GM19193 (cell line): ENCODE data around the gene CRY1.

Source experiments
- POLR2A ChIP-seq: IDR thresholded peaks from 4 replicates; pipeline ENCODE4 v1.6.1; 2011; ENCODE audit not compliant: insufficient read depth, insufficient read length; ENCODE audit errors: extremely low read depth

Gene CRY1

DNA sequence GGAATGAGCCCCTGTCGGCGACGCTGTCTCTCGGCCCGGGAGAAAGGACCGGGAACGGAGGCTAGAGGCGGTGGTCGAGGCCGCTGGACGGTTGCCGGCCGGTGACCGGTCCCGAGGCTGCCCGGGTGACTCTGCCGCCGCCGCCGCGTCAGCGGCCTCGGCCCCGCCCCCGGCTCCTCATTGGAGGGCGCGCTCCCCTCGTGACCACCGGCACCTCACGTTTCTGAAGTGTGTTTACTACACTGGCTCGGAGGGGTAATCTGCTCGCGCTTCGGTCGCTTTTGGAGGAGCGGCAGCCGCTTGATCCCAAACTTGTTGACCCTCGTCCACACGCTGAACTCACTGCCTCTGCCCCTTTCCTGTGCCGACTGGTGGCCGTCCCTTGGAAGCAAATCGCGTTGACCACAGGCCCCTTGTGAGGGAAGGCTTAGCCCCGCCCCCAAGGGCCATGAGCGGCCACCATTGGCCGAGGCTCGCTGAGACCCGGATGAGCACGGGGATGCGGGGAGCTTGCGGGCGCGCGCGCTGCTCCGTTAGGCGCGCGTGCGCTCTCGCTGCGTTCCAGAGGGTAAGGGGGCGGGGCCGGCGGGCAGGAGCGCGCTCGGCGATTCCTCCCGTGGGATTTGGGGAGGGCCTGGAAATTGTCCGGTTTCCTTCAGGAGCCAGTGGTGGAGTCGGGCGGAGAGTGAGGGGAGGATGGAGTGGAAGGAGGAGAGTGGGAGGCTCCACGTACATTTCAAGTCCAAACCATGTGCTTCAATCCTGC lies at the start of gene CRY1:
Gene CRY1, minus strand, starts transcription at position 133 of the 766 bp plus-strand sequence. CDS start 588 bp downstream, outside the sequence.
- no peak for TF ChIP-seq POLR2A

DNA sequence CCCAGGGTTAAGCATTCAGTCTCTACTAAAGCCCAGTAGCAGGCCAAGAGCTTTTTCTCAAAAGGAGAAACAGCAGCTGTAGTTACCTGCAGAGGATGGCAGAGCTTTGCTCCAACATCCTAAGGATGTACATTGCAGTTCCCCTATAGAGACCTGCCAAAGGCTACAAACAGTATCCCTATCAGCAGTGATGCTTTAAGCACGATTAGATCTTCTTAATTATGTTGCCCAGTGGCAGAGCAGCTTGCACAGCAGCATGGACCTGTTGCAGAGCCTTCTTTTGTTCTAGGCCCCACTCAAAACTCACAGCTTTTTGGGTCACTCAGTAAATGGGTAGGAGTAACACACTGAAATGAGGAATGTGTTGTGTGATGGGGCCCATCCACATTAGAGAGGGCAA lies 46.4 kb upstream of the CRY1 start:
- no peak for TF ChIP-seq POLR2A

DNA sequence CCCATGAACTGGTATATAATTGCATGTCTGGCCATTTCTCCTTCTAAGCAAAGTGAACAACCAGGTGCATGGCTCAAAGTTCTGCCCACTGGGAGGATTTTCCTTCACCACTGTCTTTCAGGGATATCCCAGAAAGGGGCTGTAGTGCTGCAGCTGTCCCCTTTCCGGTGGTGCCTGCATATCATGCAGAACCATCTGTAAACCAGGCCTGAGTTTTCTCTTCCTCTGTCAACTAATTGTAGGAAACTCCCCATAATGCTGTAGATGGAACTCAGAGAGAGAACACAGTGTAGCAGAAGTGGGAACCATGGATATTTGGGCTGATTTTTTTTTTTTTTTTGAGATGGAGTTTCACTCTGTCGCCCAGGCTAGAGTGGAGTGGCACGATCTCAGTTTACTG lies 45.6 kb upstream of the CRY1 start:
- TF ChIP-seq POLR2A: no peak

DNA sequence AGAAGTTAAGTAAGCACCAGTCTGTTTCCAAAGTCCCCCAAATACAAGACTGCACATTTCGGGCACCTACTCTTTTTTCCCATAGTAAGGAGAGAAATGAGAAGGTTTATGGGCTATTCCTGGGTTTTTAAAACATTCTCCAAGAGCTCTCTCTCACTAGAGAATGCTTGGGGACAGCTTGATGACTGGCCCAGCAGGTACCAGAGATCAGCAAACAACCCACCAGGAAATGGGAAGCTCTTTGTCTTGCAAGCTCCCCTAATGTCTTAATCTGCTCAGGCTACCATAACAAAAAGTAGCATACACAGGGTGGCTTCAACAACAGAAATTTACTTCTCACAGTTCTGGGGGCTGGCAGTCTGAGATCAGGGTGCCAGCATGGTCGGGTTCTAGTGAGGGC lies 41.8 kb upstream of the CRY1 start:
- TF ChIP-seq POLR2A: no peak

- no peak for TF ChIP-seq POLR2A
Observed at GRCh38 chr12:107134558-107134957, 41.2 kb upstream of the CRY1 start.

DNA sequence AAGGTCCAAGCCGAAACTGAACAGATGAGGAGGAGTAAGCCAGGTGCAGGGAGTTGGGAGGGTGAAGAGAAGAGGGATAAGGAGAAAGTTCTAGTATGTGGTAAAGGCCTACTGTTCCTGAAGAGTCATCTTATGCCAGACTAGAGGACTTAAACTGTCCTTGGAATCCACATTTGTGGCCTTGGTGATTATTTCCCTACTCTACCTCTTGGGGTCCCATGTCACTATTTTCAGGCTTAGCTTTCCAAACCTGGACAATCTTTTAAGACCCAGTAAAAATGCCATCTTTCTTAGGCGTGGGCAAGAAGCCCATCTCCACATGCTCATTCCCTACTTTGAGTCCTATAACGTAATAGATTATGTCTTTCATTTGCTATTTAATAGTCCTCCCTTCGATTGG lies 40.1 kb upstream of the CRY1 start:
- TF ChIP-seq POLR2A: no peak

DNA sequence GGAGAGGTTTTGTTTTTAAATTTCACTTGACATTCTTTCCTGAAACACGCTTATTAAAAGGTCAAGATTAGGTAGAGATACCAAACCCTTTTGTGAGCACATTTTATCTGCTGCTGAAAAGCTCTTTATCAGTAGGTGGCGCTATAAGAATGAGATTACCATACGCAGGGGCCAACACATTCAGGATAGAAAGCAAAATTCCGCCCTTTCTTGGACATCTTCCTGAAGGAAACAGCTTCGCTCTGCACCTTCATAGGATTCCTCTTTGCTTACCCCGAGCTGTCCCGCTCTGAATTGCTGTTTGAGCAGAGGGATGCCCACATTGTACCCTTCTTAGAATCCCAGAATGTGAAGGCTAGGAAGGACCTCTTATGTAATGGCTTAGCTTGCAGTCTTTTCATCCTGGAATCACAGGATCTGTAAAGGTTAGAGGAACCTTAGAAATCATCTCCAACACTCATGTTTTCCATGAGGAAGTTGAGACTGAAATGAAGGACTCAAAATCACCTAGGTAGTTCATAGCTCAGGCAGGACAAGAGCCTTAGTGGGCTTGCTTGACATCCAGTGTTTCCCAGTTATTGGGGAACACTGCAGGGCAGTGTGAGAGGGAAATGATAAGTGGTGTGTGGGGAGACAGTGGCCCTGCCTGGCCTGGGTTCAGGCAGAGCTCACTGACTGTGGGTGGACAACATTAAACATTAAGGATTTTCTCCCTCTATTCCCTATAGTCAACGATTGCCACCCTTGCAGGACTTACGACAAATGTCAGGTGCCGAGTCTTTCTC lies 38.7 kb upstream of the CRY1 start:
- no peak for TF ChIP-seq POLR2A

GRCh38 chr12:107130830-107131611 lies 37.7 kb upstream of the CRY1 start:
- TF ChIP-seq POLR2A: no peak

DNA sequence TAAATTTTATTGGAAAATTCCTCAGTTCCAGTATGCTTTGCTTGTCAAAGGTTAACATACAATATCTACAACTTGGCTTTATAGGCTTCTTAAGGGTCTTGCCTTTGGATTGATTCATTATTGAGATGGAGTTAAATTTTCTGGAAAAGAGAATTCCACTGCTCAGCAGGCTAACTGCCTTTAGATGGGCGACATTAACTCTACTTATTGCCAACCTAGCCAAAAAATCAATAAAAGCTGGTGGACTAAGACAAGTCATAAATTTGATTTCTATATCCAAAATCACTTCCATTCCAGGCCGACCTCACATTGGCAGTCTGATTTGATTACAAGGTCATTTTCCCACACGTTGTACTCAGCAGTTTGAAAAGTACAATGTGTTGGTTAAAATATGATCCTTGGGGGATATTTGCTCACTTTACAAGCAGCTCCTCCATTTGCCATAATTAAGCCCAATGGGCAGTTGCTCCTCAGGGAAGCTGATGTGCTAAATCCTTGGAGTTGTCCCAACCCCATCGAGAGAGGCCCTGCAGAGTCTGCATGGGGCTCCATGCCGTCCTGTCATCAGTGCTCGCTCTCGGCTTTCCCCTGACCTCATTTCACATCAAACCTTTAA lies 36.1 kb upstream of the CRY1 start:
- no peak for TF ChIP-seq POLR2A

- no peak for TF ChIP-seq POLR2A
Observed at GRCh38 chr12:107127482-107128430, 34.4 kb upstream of the CRY1 start.

DNA sequence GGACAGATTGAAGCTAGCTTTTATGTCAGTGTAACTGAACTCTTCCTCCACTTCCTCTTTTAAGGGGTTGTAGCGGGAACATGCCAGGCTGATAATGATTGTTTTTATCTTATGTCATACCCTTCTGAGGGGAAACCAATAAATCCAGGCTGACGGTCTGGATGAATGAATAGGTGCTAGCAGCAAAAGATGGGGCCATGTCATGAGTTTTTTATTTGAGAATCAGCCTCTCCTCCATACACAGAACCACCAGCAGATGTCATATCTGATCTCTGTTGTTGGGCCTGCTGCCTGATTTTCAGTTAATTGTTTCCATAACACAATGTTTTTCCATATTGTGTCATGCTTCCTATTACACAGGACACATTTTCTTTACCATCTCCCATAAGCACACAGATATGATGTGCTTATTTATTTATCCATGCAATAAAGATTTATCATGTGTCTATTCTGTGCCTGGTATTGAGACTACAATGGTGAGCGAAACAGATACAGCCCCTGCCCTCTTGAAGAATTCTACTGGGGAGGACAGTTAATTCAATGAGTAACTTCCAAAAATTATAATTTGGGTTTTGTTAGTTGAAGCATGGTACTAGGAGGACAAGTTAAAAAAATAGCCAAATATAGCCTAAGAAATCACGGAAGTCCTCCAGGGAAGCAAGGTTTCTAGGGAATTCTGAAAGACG lies 33.6 kb upstream of the CRY1 start:
- no peak for TF ChIP-seq POLR2A

DNA sequence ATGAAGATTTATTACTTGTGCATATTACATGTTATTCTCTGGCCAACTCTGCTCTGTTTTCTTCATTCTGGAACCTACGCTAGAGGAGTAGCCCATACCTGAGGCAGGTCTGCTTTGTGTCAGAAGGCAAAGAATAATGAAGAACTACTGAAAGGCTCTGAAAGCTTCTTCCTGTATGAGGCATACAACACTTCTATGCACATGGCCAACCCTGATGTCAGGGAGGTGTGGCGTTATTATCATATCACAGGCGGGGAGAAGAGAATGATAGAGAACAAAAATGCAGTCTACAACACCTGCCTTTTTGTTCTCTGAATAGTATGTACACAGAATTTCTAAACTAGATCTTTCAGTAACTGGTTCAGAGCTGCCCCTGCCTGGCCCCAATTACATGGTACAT lies 32.5 kb upstream of the CRY1 start:
- no peak for TF ChIP-seq POLR2A

- TF ChIP-seq POLR2A: no peak
Observed at GRCh38 chr12:107122452-107122958, 29.2 kb upstream of the CRY1 start.
